MM.1S (cell line): ENCODE measurements around the gene RAB31.

Experiments used
- DNase-seq: peaks from one replicate; pipeline ENCODE4 v3.0.0-alpha.2; 2015
- H2AFZ ChIP-seq: fragments of 300-600 bp; sonication (generic); 2 replicates; pipeline ENCODE4 v1.6.0; 2016; ENCODE audit warnings: antibody characterized with exemption, low read length
- H3F3A ChIP-seq: fragments of 300-600 bp; sonication (generic); 2 replicates; pipeline ENCODE4 v1.6.1; 2016; ENCODE audit warnings: mild to moderate bottlenecking, antibody characterized with exemption, low read length, moderate library complexity, mixed read lengths; ENCODE audit not compliant: insufficient read depth
- H3K27ac ChIP-seq: fragments of 300-600 bp; sonication (generic); 2 replicates; pipeline ENCODE4 v1.5.1; 2016; ENCODE audit warnings: mild to moderate bottlenecking, low read length
- H3K27me3 ChIP-seq: fragments of 300-600 bp; sonication (generic); replicated peaks from 2 replicates; pipeline ENCODE4 v1.6.0; 2016; ENCODE audit warnings: low read length; ENCODE audit not compliant: insufficient read depth
- H3K36me3 ChIP-seq: fragments of 300-600 bp; sonication (generic); replicated peaks from 2 replicates; pipeline ENCODE4 v1.6.1; 2016; ENCODE audit warnings: mild to moderate bottlenecking, low read length, mixed read lengths; ENCODE audit not compliant: insufficient read depth
- H3K4me1 ChIP-seq: fragments of 300-600 bp; sonication (generic); 2 replicates; pipeline ENCODE4 v1.6.1; 2016; ENCODE audit warnings: low read length, mixed read lengths
- H3K4me2 ChIP-seq: fragments of 300-600 bp; sonication (generic); 2 replicates; pipeline ENCODE4 v1.6.0; 2016; ENCODE audit warnings: low read depth, low read length
- H3K4me3 ChIP-seq: fragments of 300-600 bp; sonication (generic); 2 replicates; pipeline ENCODE4 v1.5.1; 2016; ENCODE audit warnings: low read length, mixed read lengths
- H3K79me2 ChIP-seq: fragments of 300-600 bp; sonication (generic); 2 replicates; pipeline ENCODE4 v1.6.1; 2016; ENCODE audit warnings: mixed run types, low read length, mixed read lengths
- H3K9ac ChIP-seq: fragments of 300-600 bp; sonication (generic); 2 replicates; pipeline ENCODE4 v1.6.1; 2016; ENCODE audit warnings: low read length, mixed read lengths
- H3K9me2 ChIP-seq: fragments of 300-600 bp; sonication (generic); replicated peaks from 2 replicates; pipeline ENCODE4 v1.6.1; 2016; ENCODE audit warnings: mild to moderate bottlenecking, low read length, mixed read lengths; ENCODE audit not compliant: insufficient read depth
- H3K9me3 ChIP-seq: fragments of 300-600 bp; sonication (generic); replicated peaks from 2 replicates; pipeline ENCODE4 v1.6.1; 2016; ENCODE audit warnings: mild to moderate bottlenecking, low read length, mixed read lengths; ENCODE audit not compliant: insufficient read depth
- H4K20me1 ChIP-seq: fragments of 300-600 bp; sonication (generic); 2 replicates; pipeline ENCODE4 v1.6.1; 2016; ENCODE audit warnings: mild to moderate bottlenecking, low read length, moderate library complexity, mixed read lengths; ENCODE audit not compliant: insufficient read depth
- CTCF ChIP-seq: fragments of 300-600 bp; sonication (generic); IDR thresholded peaks from 2 replicates; pipeline ENCODE4 v1.5.1; 2016; ENCODE audit warnings: antibody characterized with exemption, low read length, mixed read lengths
- EZH2 ChIP-seq: fragments of 300-600 bp; sonication (generic); optimal IDR thresholded peaks from 2 replicates; pipeline ENCODE3; 2017; ENCODE audit warnings: low read depth, mild to moderate bottlenecking, antibody characterized with exemption, low read length, mixed read lengths
- EZH2phosphoT487 ChIP-seq: fragments of 300-600 bp; sonication (generic); IDR thresholded peaks from 2 replicates; pipeline ENCODE4 v1.6.1; 2018; ENCODE audit warnings: antibody characterized with exemption, low read length

RAB31 gene

DNA sequence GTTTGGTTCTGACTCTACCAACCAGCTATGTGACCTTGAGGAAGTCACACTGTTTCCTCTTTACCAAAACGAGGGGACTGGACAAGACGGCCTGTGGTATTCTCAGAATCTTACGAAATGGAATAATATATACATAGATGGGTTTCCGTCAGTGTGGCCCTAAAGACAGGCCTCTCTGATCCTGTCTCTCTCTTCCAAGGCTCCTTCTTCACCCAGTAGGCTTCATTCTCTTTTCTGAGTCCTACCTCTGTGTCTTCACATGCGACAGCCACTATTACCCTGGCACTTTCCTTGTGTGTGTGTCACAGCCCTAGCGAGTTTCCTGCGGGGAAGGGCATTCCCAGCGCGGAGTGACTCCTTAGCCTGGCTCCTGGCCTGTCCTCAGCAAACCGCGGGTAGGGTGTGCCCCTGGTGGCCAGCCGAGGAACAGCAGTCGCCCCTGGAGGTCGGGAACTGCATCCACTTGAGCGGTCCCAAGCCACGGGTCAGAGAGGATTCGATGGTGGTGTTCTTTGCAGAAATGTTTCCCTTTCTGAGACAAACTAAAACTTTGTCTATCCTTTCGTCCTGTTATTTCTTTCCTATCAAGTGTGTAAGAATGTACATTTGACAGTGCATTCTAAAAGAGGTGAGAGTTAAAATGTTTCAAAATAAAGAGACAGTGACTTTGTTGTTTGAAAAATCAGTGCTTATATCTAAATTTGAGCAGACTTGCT lies 63.3 kb downstream of the RAB31 start:
- Histone ChIP-seq H3K27me3 (no peaks in the 10 kb centered on the region), H3F3A (no peaks in the 10 kb centered on the region), H4K20me1 (no peaks in the 10 kb centered on the region), H3K4me2 (no peak overlapping the region), H3K4me3 (no peak overlapping the region), H2AFZ (no peak overlapping the region), H3K9me2 (no peaks in the 10 kb centered on the region), H3K36me3 (no peaks in the 10 kb centered on the region), H3K9ac (no peak overlapping the region), H3K79me2 (no peaks in the 10 kb centered on the region), H3K27ac (no peak overlapping the region), H3K9me3 (no peaks in the 10 kb centered on the region), H3K4me1 (no peaks in the 10 kb centered on the region)
- TF ChIP-seq EZH2 (no peak), EZH2phosphoT487 (no peak), CTCF (peak; percentile 85)
- DNase-seq = no peak

GRCh38 chr18:9771977-9772660 lies 64.0 kb downstream of the RAB31 start:
- no peaks in the 10 kb centered on the region for H4K20me1 ChIP-seq
- TF ChIP-seq EZH2phosphoT487 = no peak
- no peak for TF ChIP-seq EZH2
- TF ChIP-seq CTCF = no peak
- H3K79me2 ChIP-seq = no peaks in the 10 kb centered on the region
- no peak overlapping the region for H2AFZ ChIP-seq
- H3K27me3 ChIP-seq = no peaks in the 10 kb centered on the region
- H3K9ac ChIP-seq = no peak overlapping the region
- DNase-seq = no peak
- no peaks in the 10 kb centered on the region for H3K36me3 ChIP-seq
- no peak overlapping the region for H3K4me2 ChIP-seq
- no peaks in the 10 kb centered on the region for H3K4me1 ChIP-seq
- H3K9me3 ChIP-seq = no peaks in the 10 kb centered on the region
- no peaks in the 10 kb centered on the region for H3F3A ChIP-seq
- H3K4me3 ChIP-seq = no peak overlapping the region
- no peaks in the 10 kb centered on the region for H3K9me2 ChIP-seq
- H3K27ac ChIP-seq = no peak overlapping the region

DNA sequence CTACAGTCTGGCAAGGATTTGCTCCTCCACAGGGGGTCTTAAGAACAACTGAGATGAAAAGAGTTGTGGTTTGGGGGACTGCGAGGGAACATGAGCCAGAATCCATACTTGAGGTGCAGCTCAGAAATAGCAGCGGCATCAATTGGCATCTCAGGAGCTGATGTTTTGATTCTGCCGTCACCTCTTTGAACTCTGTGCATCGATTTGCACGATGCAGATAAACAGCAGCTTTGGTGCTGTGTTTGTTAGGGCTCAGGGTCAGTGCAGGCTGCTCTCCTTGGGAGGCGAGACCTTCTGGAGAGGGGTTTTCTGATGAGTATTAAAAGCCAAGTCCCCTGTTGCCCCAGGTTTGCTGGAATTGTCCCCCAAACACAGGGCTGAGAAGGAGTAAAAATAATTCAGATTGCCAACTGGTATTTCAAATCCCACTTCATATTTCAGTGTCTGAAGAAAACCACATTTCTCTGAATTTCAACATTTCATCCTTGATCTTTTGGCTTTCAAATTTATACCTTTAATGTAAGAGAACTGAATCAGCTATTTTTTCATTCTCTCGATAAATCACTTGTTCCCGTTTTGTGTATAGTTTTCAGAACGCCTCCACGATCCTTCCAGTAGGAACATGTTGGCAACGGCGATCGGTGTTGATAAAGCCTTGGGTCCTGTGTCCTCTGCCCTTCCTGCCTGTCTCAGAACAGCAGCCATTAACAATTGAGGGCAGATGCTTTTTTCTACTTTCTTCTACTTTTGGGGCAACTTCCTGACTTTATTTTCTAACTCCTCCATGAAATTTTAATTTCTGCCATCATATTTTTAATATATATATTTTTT lies 65.0 kb downstream of the RAB31 start:
- no peak overlapping the region for H2AFZ ChIP-seq
- no peak for TF ChIP-seq CTCF
- TF ChIP-seq EZH2 = no peak
- no peak for TF ChIP-seq EZH2phosphoT487
- no peak overlapping the region for H3K4me3 ChIP-seq
- no peak overlapping the region for H3K4me2 ChIP-seq
- no peaks in the 10 kb centered on the region for H3K9me3 ChIP-seq
- no peaks in the 10 kb centered on the region for H3K79me2 ChIP-seq
- no peaks in the 10 kb centered on the region for H3K36me3 ChIP-seq
- H4K20me1 ChIP-seq = no peaks in the 10 kb centered on the region
- no peaks in the 10 kb centered on the region for H3K27me3 ChIP-seq
- H3F3A ChIP-seq = no peaks in the 10 kb centered on the region
- H3K4me1 ChIP-seq = no peaks in the 10 kb centered on the region
- H3K9ac ChIP-seq = no peak overlapping the region
- no peak overlapping the region for H3K27ac ChIP-seq
- DNase-seq = no peak
- H3K9me2 ChIP-seq = no peaks in the 10 kb centered on the region
